ENCODE measurements around the gene VRK1. TPM values are rescaled to one million over a fixed set of nuclear protein-coding genes. Genes with fewer than 3 reads are reported as not detected.

The VRK1 gene
- total and polyA plus RNA-seq, 9 donors, result 7.8 to 31.7 (median 16.9) TPM

- Histone ChIP-seq H3K36me3 (no peaks in the 10 kb centered on the region), H3K4me3 (no peak overlapping the region), H3K9me3 (no peaks in the 10 kb centered on the region), H3K27ac (no peak overlapping the region), H3K4me1 (ENCODE audit: insufficient read depth) (no peaks in the 10 kb centered on the region), H3K27me3 (no peaks in the 10 kb centered on the region)
- intact Hi-C loops (cut with DNase I), result no loop called here
- TF ChIP-seq POLR2A (IDR thresholded peaks at IDR 0.05) (no peak), CTCF (IDR thresholded peaks at IDR 0.05) (no peak), EP300 (IDR thresholded peaks at IDR 0.05) (no peak)
- 76 to 88% (median 87%) methylated on average over 1 of the region's 1 CpG for WGBS, 3 donors
- no peak for DNase-seq
These were observed 6.5 kb upstream of the VRK1 start for GRCh38 chr14:96790706-96791105.

GRCh38 chr14:96792003-96792402, 5.2 kb upstream of the VRK1 start:
- H3K9me3 ChIP-seq, result no peaks in the 10 kb centered on the region
- H3K27me3 ChIP-seq, result no peaks in the 10 kb centered on the region
- no peak for DNase-seq
- H3K4me3 ChIP-seq, result no peak overlapping the region
- H3K27ac ChIP-seq, result no peak overlapping the region
- H3K36me3 ChIP-seq, result no peaks in the 10 kb centered on the region
- TF ChIP-seq EP300 (IDR thresholded peaks at IDR 0.05) (no peak), POLR2A (IDR thresholded peaks at IDR 0.05) (no peak), CTCF (IDR thresholded peaks at IDR 0.05) (no peak)
- intact Hi-C loops (cut with DNase I), result no loop called here
- WGBS, 3 donors, result 68 to 73% (median 72%) methylated on average over 5 of the region's 5 CpGs
- H3K4me1 ChIP-seq (ENCODE audit: insufficient read depth), result no peaks in the 10 kb centered on the region

- intact Hi-C loops (cut with DNase I), result no loop called here
- no peak for TF ChIP-seq EP300 (IDR thresholded peaks at IDR 0.05)
- TF ChIP-seq POLR2A (IDR thresholded peaks at IDR 0.05), result no peak
- no peak for TF ChIP-seq CTCF (IDR thresholded peaks at IDR 0.05)
- no peaks in the 10 kb centered on the region for H3K9me3 ChIP-seq
- H3K36me3 ChIP-seq, result no peaks in the 10 kb centered on the region
- no peaks in the 10 kb centered on the region for H3K27me3 ChIP-seq
- DNase-seq, result no peak
- H3K27ac ChIP-seq, result no peak overlapping the region
- H3K4me3 ChIP-seq, result no peak overlapping the region
- H3K4me1 ChIP-seq (ENCODE audit: insufficient read depth), result no peaks in the 10 kb centered on the region
- 7 to 26% (median 10%) methylated on average over 7 of the region's 7 CpGs for WGBS, 3 donors
These were observed 4.6 kb upstream of the VRK1 start for GRCh38 chr14:96792591-96792990.

GRCh38 chr14:96793547-96793946, 3.6 kb upstream of the VRK1 start:
- Histone ChIP-seq H3K27ac (no peak overlapping the region), H3K4me3 (no peak overlapping the region), H3K36me3 (no peaks in the 10 kb centered on the region), H3K4me1 (ENCODE audit: insufficient read depth) (peaks cover 5% of the 10 kb centered on the region), H3K27me3 (no peaks in the 10 kb centered on the region), H3K9me3 (no peaks in the 10 kb centered on the region)
- no peak for DNase-seq
- TF ChIP-seq POLR2A (IDR thresholded peaks at IDR 0.05) (no peak), CTCF (IDR thresholded peaks at IDR 0.05) (no peak), EP300 (IDR thresholded peaks at IDR 0.05) (no peak)
- intact Hi-C loops (cut with DNase I), result no loop called here
- WGBS, 3 donors, result 51 to 62% (median 59%) methylated on average over 6 of the region's 6 CpGs

Data from ovary (tissue), 9 donors.